ENCODE results near the gene SERAC1. TPM values are rescaled to one million over a fixed set of nuclear protein-coding genes. Genes with fewer than 3 reads are reported as not detected.
"Not testable (repeated sequence)": the region's sequence is repeated elsewhere in the genome, so short reads cannot be mapped to it uniquely, and the experiment has no call there.

Gene SERAC1
- polyA plus RNA-seq, 10 donors: 4.8 to 7.8 (median 6.2) TPM

- peak in 1 of 3 donors; percentile 9 for DNase-seq
Measured at GRCh38 chr6:158175111-158175510, 7.0 kb upstream of the SERAC1 start.

- DNase-seq: peak; percentile 55 to 82 (median 66)
Measured at GRCh38 chr6:158174514-158174913, 6.5 kb upstream of the SERAC1 start.

GRCh38 chr6:158174024-158174423 is 6.0 kb upstream of the SERAC1 start:
- DNase-seq: peak in 1 of 3 donors; percentile 38

GRCh38 chr6:158172001-158172400 is 3.9 kb upstream of the SERAC1 start:
- DNase-seq: no peak

- DNase-seq: peak in 2 of 3 donors; percentile 20 to 78
Measured at GRCh38 chr6:158170656-158171081, 2.6 kb upstream of the SERAC1 start.

GRCh38 chr6:158169634-158170033 is 1.6 kb upstream of the SERAC1 start:
- DNase-seq: not testable (repeated sequence)

- no peak for DNase-seq
Measured at GRCh38 chr6:158165919-158166416, 2.1 kb downstream of the SERAC1 start.

GRCh38 chr6:158164579-158165170 is 3.4 kb downstream of the SERAC1 start:
- DNase-seq: no peak

GRCh38 chr6:158161566-158162254 is 6.4 kb downstream of the SERAC1 start:
- no peak for DNase-seq

- no peak for DNase-seq
Measured at GRCh38 chr6:158160932-158161539, 7.0 kb downstream of the SERAC1 start.

- DNase-seq: no peak
Measured at GRCh38 chr6:158158748-158159147, 9.3 kb downstream of the SERAC1 start.

GRCh38 chr6:158158123-158158522 is 9.9 kb downstream of the SERAC1 start:
- DNase-seq: no peak

GRCh38 chr6:158157064-158157764 is 10.8 kb downstream of the SERAC1 start:
- DNase-seq: no peak

GRCh38 chr6:158154816-158155215 is 13.2 kb downstream of the SERAC1 start:
- DNase-seq: no peak

GRCh38 chr6:158153576-158153975 is 14.5 kb downstream of the SERAC1 start:
- DNase-seq: no peak

- no peak for DNase-seq
Measured at GRCh38 chr6:158152659-158153058, 15.4 kb downstream of the SERAC1 start.

- DNase-seq: not testable (repeated sequence)
Measured at GRCh38 chr6:158152025-158152424, 16.0 kb downstream of the SERAC1 start.

- DNase-seq: no peak
Measured at GRCh38 chr6:158150701-158151100, 17.4 kb downstream of the SERAC1 start.

- no peak for DNase-seq
Measured at GRCh38 chr6:158149641-158150040, 18.4 kb downstream of the SERAC1 start.

- no peak for DNase-seq
Measured at GRCh38 chr6:158143700-158144099, 24.4 kb downstream of the SERAC1 start.

- DNase-seq: peak in 1 of 3 donors; percentile 2
Measured at GRCh38 chr6:158142789-158143188, 25.3 kb downstream of the SERAC1 start.

- DNase-seq: peak in 2 of 3 donors; percentile 3 to 43
Measured at GRCh38 chr6:158131926-158132325, 36.1 kb downstream of the SERAC1 start.
